Vagina (tissue), 2 donors: ENCODE measurements around the gene EFCAB6.

Source experiments
- CTCF ChIP-seq, 3 experiments: fragments of 450-650 bp in 2 of 3; fragments of 200-600 bp in 1 of 3; sonication (generic) in 1 of 3; IDR thresholded peaks; one replicate each; pipeline ENCODE4 v1.5.1; 2017 to 2019; ENCODE audit warnings: antibody characterized with exemption in 3 of 3, mild to moderate bottlenecking in 2 of 3, moderate library complexity in 2 of 3
- POLR2A ChIP-seq, 2 donors: fragments of 450-650 bp; IDR thresholded peaks; one replicate each; pipeline ENCODE4 v1.6.1; 2017; ENCODE audit warnings: antibody characterized with exemption in 2 of 2, mild to moderate bottlenecking in 2 of 2, moderate library complexity in 2 of 2

- TF ChIP-seq CTCF (IDR thresholded peaks at IDR 0.05): no peak
- TF ChIP-seq POLR2A (IDR thresholded peaks at IDR 0.05): no peak
Measured at GRCh38 chr22:43490311-43490710, 321.8 kb downstream of the EFCAB6 start.
